HG02763 (cell line): ENCODE measurements around the gene GAS7.

Experiments used
- ATAC-seq: cut with Tn5 transposase; IDR thresholded peaks from one replicate; pipeline ENCODE4 v1.9.1; 2021; ENCODE audit warnings: mild to moderate bottlenecking, moderate library complexity; ENCODE audit not compliant: unreplicated experiment

Gene GAS7

GRCh38 chr17:9987779-9988585 lies 210.4 kb downstream of the GAS7 start:
- no peak for ATAC-seq

- ATAC-seq = no peak
These were observed 211.5 kb downstream of the GAS7 start for GRCh38 chr17:9986754-9987382.

GRCh38 chr17:9985646-9986045 lies 212.8 kb downstream of the GAS7 start:
- ATAC-seq = no peak

- ATAC-seq = no peak
These were observed 213.6 kb downstream of the GAS7 start for GRCh38 chr17:9984768-9985167.

GRCh38 chr17:9982159-9982558 lies 216.2 kb downstream of the GAS7 start:
- no peak for ATAC-seq

- no peak for ATAC-seq
These were observed 217.0 kb downstream of the GAS7 start for GRCh38 chr17:9981344-9981915.

- no peak for ATAC-seq
These were observed 218.9 kb downstream of the GAS7 start for GRCh38 chr17:9979463-9979995.

- ATAC-seq = no peak
These were observed 221.2 kb downstream of the GAS7 start for GRCh38 chr17:9977180-9977575.

- ATAC-seq = no peak
These were observed 221.9 kb downstream of the GAS7 start for GRCh38 chr17:9976283-9977179.

GRCh38 chr17:9974448-9975381 lies 223.7 kb downstream of the GAS7 start:
- ATAC-seq = no peak

- ATAC-seq = no peak
These were observed 224.5 kb downstream of the GAS7 start for GRCh38 chr17:9973669-9974447.

- no peak for ATAC-seq
These were observed 226.4 kb downstream of the GAS7 start for GRCh38 chr17:9971991-9972390.

- no peak for ATAC-seq
These were observed 229.0 kb downstream of the GAS7 start for GRCh38 chr17:9969301-9969935.

GRCh38 chr17:9968881-9969280 lies 229.5 kb downstream of the GAS7 start:
- no peak for ATAC-seq

GRCh38 chr17:9968008-9968407 lies 230.4 kb downstream of the GAS7 start:
- no peak for ATAC-seq

GRCh38 chr17:9959377-9959981 lies 238.9 kb downstream of the GAS7 start:
- ATAC-seq = no peak

- no peak for ATAC-seq
These were observed 239.7 kb downstream of the GAS7 start for GRCh38 chr17:9958586-9959281.

- ATAC-seq = no peak
These were observed 241.2 kb downstream of the GAS7 start for GRCh38 chr17:9957244-9957643.
